Adrenal gland (tissue), 12 donors: ENCODE results near the gene CHST11. TPM values are rescaled to one million over a fixed set of nuclear protein-coding genes. Genes with fewer than 3 reads are reported as not detected.

Experiments used
- DNase-seq, 7 donors: peaks; one replicate each; pipeline ENCODE4 v3.0.0-alpha.2; 2019 to 2020
- H3K27ac ChIP-seq, 5 donors: fragments of 200-600 bp; sonication (generic) in 4 of 5; 1 replicate in 3 of 5; 2 replicates in 2 of 5; pipeline versions ENCODE4 v1.5.1 to v1.8.0; 2016 to 2020; ENCODE audit warnings: mild to moderate bottlenecking in 1 of 5
- H3K27me3 ChIP-seq: fragments of 200-600 bp; 2 replicates; pipeline ENCODE4 v1.8.0; 2021
- H3K36me3 ChIP-seq, 2 donors: fragments of 200-600 bp; replicated peaks in 1 of 2; 1 replicate in 1 of 2; 2 replicates in 1 of 2; pipeline versions ENCODE4 v1.5.1 to v1.8.0; 2018 to 2022
- H3K4me1 ChIP-seq, 2 donors: fragments of 200-600 bp; replicated peaks in 1 of 2; 1 replicate in 1 of 2; 2 replicates in 1 of 2; pipeline versions ENCODE4 v1.5.1 to v1.8.0; 2018 to 2021
- H3K4me3 ChIP-seq, 4 donors: fragments of 200-600 bp; sonication (generic) in 3 of 4; one replicate each; pipeline ENCODE4 v1.5.1; 2016 to 2018
- H3K9me3 ChIP-seq, 3 donors: fragments of 200-600 bp; sonication (generic) in 1 of 3; replicated peaks in 1 of 3; 1 replicate in 2 of 3; 2 replicates in 1 of 3; pipeline versions ENCODE4 v1.5.1 to v1.8.0; 2016 to 2021
- POLR2A ChIP-seq, 2 donors: fragments of 450-650 bp; IDR thresholded peaks; one replicate each; pipeline ENCODE4 v1.6.1; 2017; ENCODE audit warnings: antibody characterized with exemption in 2 of 2, mild to moderate bottlenecking in 2 of 2, moderate library complexity in 1 of 2
- WGBS, 4 donors: extraction: QIAGEN DNeasy Blood & Tissue Kit in 2 of 4; methylation state at CpG; one replicate each; pipeline versions ENCODE4 v1.1.5 to v1.1.7; 2013 to 2017; 5-methylcytosine and 5-hydroxymethylcytosine counted together
- intact Hi-C, 2 donors: fragments of 100-400 bp; cut with DNase I; formaldehyde crosslinking; loops; one replicate each; pipeline versions ENCODE4 v1.14.1 to v1.15.0; 2022 to 2023
- polyA plus RNA-seq, 3 donors: library from polyadenylated mRNA; stranded (reverse); fragments of 200-250 nt in 2 of 3; fragments of 350-450 nt in 1 of 3; fragmentation: Illumina TruSeq in 1 of 3; extraction: RNeasy Lipid Tissue Mini Kit (QIAGEN cat#74804) in 1 of 3; gene quantifications; one replicate each; pipeline ENCODE4 v1.2.3, GENCODE V29; 2013 to 2014
- total RNA-seq, 9 donors: library from RNA; depleted of rRNA in 4 of 9; stranded (reverse); fragments of >200 nt in 4 of 9; fragments of 120-200 nt in 1 of 9; fragmentation: NEBNext Ultra II Directional in 1 of 9; extraction: Animal tissue kit (Norgen Biotek cat#: 25700) in 1 of 9; gene quantifications; one replicate each; pipeline versions ENCODE4 v1.1.0 to v1.2.4, GENCODE V29; 2013 to 2023
- TF ChIP-seq, protein P1 (sequence below), 6 experiments: fragments of 450-650 bp in 4 of 6; fragments of 200-600 bp in 2 of 6; sonication (generic) in 1 of 6; IDR thresholded peaks; 1 replicate in 5 of 6; 2 replicates in 1 of 6; pipeline versions ENCODE4 v1.5.1 to v1.8.0; 2016 to 2021; ENCODE audit warnings: antibody characterized with exemption in 6 of 6, mild to moderate bottlenecking in 2 of 6, moderate library complexity in 1 of 6
- donor health status: healthy with polysubstance abuse.
- donor health status: Bipolar disorder and iron deficiency.
- donor health status: DM: yes; HTN: yes; CAD: no.
- donor health status: DM: no; HTN: no; CAD: no.
- donor health status: DM: no; HTN: no; CAD: no.
- donor health status: DM: yes; HTN: yes; CAD: no.

Gene CHST11
- total and polyA plus RNA-seq, 12 donors, result 6.2 to 95.1 (median 29.8) TPM

DNA sequence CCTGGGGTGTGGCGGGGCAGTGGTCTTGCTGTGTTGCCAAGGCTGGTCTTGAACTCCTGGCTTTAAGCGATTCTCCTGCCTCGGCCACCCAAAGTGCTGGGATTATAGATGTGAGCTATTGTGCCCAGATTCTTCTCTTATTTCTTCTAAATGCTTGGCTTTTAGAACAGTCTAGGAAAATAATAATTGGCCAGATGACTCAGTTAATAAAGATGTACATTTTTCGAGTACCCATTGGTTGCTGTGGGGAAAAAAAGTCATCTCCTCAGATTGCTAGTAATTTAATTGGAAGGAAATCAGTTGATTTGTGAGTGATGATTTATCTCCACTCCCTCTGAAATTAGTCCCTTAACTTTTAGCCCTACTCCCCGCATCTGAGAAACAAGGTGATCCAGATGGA, 45.5 kb downstream of the CHST11 start:
- no peaks in the 10 kb centered on the region for H3K9me3 ChIP-seq
- H3K4me1 ChIP-seq, result peaks cover 0 to 19% of the 10 kb centered on the region in 2 donors
- TF ChIP-seq, protein P1, sequence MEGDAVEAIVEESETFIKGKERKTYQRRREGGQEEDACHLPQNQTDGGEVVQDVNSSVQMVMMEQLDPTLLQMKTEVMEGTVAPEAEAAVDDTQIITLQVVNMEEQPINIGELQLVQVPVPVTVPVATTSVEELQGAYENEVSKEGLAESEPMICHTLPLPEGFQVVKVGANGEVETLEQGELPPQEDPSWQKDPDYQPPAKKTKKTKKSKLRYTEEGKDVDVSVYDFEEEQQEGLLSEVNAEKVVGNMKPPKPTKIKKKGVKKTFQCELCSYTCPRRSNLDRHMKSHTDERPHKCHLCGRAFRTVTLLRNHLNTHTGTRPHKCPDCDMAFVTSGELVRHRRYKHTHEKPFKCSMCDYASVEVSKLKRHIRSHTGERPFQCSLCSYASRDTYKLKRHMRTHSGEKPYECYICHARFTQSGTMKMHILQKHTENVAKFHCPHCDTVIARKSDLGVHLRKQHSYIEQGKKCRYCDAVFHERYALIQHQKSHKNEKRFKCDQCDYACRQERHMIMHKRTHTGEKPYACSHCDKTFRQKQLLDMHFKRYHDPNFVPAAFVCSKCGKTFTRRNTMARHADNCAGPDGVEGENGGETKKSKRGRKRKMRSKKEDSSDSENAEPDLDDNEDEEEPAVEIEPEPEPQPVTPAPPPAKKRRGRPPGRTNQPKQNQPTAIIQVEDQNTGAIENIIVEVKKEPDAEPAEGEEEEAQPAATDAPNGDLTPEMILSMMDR (IDR thresholded peaks at IDR 0.05), result no peak
- no peak for TF ChIP-seq POLR2A (IDR thresholded peaks at IDR 0.05)
- H3K4me3 ChIP-seq, result no peak overlapping the region
- 94 to 100% (median 95%) methylated on average over 5 of the region's 5 CpGs for WGBS, 4 donors
- no peaks in the 10 kb centered on the region for H3K36me3 ChIP-seq
- no peak for DNase-seq
- no peaks in the 10 kb centered on the region for H3K27me3 ChIP-seq
- intact Hi-C loops, result no loop called here
- no peak overlapping the region for H3K27ac ChIP-seq

DNA sequence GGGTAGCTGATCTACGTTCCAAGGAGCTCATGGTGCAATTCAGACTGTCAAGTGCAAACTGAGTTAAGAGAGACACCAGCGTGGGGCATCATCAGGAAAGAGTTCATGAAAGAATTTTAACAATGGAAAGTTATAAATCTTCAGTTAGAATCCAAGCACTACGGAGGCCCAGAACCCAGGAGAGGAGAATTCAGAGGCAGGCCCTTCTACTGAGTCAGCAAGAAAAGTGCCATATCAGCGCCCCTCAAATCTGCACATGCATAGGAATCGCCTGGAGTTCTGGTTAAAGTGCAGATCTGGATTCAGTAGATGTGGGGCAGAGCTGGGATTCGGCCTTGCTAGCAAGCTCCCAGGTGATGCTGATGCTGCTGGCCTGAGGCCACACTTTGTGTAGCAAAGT, 45.9 kb downstream of the CHST11 start:
- WGBS, 4 donors, result 83 to 90% (median 87%) methylated on average over 6 of the region's 6 CpGs

DNA sequence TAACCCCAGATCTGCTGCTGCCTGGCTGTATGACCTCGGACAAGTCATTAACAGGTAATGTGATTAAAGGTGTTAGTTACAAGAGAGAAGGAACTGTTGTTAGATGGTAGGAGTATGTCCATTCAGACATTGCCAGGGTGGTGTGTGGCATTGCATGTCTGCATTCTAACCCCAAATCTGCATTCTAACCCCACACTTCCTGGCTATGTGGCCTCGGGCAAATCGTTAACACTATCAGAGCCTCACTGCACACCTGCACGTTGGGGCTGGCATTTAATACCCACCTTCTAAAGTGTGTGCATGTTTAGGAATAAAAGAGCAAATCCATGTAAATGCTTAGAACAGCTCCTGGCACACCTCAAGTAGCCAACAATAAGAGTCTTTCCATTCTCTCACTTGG, 46.4 kb downstream of the CHST11 start:
- TF ChIP-seq POLR2A (IDR thresholded peaks at IDR 0.05), result no peak
- TF ChIP-seq, protein P1 (IDR thresholded peaks at IDR 0.05), result no peak
- H3K36me3 ChIP-seq, result no peaks in the 10 kb centered on the region
- 69 to 87% (median 84%) methylated on average over 4 of the region's 4 CpGs for WGBS, 4 donors
- no peaks in the 10 kb centered on the region for H3K27me3 ChIP-seq
- intact Hi-C loops, result no loop called here
- no peaks in the 10 kb centered on the region for H3K9me3 ChIP-seq
- peaks cover 0 to 19% of the 10 kb centered on the region in 2 donors for H3K4me1 ChIP-seq
- H3K27ac ChIP-seq, result no peak overlapping the region
- DNase-seq, result no peak
- H3K4me3 ChIP-seq, result no peak overlapping the region

More for the DNA sequence above, 45.9 kb downstream of the CHST11 start:
- no peaks in the 10 kb centered on the region for H3K36me3 ChIP-seq
- intact Hi-C loops, result no loop called here
- no peak overlapping the region for H3K4me3 ChIP-seq
- no peak overlapping the region for H3K27ac ChIP-seq
- no peaks in the 10 kb centered on the region for H3K9me3 ChIP-seq
- peaks cover 0 to 19% of the 10 kb centered on the region in 2 donors for H3K4me1 ChIP-seq
- no peaks in the 10 kb centered on the region for H3K27me3 ChIP-seq
- TF ChIP-seq, protein P1 (IDR thresholded peaks at IDR 0.05), result no peak
- TF ChIP-seq POLR2A (IDR thresholded peaks at IDR 0.05), result no peak
- no peak for DNase-seq

DNA sequence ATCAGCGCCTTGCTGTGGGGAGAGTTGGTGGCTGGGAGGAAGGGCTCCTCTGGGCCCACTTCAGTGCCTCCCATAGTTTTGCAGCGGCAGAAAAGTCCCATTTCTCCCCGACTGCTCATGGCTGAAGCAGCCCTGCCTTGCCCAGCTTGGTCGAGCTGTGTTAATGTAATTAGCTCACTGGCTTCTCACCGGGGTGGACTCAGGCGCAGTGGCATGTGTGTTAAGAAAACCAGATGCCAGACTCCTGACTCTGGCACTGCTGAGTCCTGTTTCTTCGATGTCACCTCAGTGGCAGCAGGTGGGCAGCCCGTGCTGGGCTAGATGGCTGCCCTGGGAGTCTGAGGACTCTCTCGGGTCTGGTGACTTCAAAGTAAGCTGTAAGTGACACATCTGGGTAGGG, 47.4 kb downstream of the CHST11 start:
- DNase-seq, result peak in 1 of 7 donors; percentile 69
- TF ChIP-seq, protein P1 (IDR thresholded peaks at IDR 0.05), result no peak
- no peak for TF ChIP-seq POLR2A (IDR thresholded peaks at IDR 0.05)
- WGBS, 4 donors, result 90 to 98% (median 94%) methylated on average over 5 to 9 of the region's 9 CpGs
- Histone ChIP-seq H3K36me3 (no peaks in the 10 kb centered on the region), H3K9me3 (no peaks in the 10 kb centered on the region), H3K4me3 (no peak overlapping the region), H3K27ac (no peak overlapping the region), H3K4me1 (peaks cover 0 to 16% of the 10 kb centered on the region in 2 donors), H3K27me3 (no peaks in the 10 kb centered on the region)
- intact Hi-C loops, result no loop called here
